T-cell (primary cell): Measurements from ENCODE around the gene SEMA4C. TPM values are rescaled to one million over a fixed set of nuclear protein-coding genes. Genes with fewer than 3 reads are reported as not detected.

Source experiments
- ATAC-seq, 4 experiments: fragments of 200-7000 bp in 3 of 4; fragments of 150-1000 bp in 1 of 4; cut with Tn5 transposase; replicated peaks in 1 of 4; 1 replicate in 3 of 4; 2 replicates in 1 of 4; pipeline ENCODE4 v1.10.0; 2021; ENCODE audit warnings: moderate library complexity in 3 of 4, mild to moderate bottlenecking in 2 of 4, moderate number of reproducible peaks in 1 of 4
- CTCF ChIA-PET, 2 donors: fragments of 300-600 bp; sonication (Branson Sonifier 250); formaldehyde crosslinking; loops; one replicate each; lab custom pipeline; 2022; ENCODE audit warnings: antibody characterized with exemption in 2 of 2; lab: Charles Lee
- POLR2A ChIA-PET, 2 donors: fragments of 300-600 bp; sonication (Branson Sonifier 250); formaldehyde crosslinking; loops; one replicate each; lab custom pipeline; 2022; ENCODE audit warnings: antibody characterized with exemption in 2 of 2; lab: Charles Lee
- DNase-seq, 35 experiments: peaks; one replicate each; pipeline versions ENCODE4 v3.0.0 to v3.0.0-alpha.2; 2013 to 2023
- H3K27ac ChIP-seq: one replicate; pipeline ENCODE4 v1.5.1; 2013; ENCODE audit warnings: low read length
- H3K27me3 ChIP-seq, 2 experiments: replicated peaks in 1 of 2; 1 replicate in 1 of 2; 2 replicates in 1 of 2; pipeline versions ENCODE4 v1.6.1 to v1.7.0; 2013; ENCODE audit warnings: low read length in 1 of 2, mixed read lengths in 1 of 2; ENCODE audit not compliant: control insufficient read depth in 2 of 2, insufficient read depth in 2 of 2; ENCODE audit errors: extremely low read depth in 1 of 2
- H3K36me3 ChIP-seq, 2 donors: 1 replicate in 1 of 2; 2 replicates in 1 of 2; pipeline versions ENCODE4 v1.6.1 to v1.7.0; 2013; ENCODE audit warnings: low read length in 1 of 2; ENCODE audit not compliant: control insufficient read depth in 2 of 2, insufficient read depth in 1 of 2; ENCODE audit errors: extremely low read depth in 1 of 2
- H3K4me1 ChIP-seq, 2 experiments: 1 replicate in 1 of 2; 2 replicates in 1 of 2; pipeline versions ENCODE4 v1.6.1 to v1.7.0; 2013; ENCODE audit warnings: low read length in 2 of 2, mixed read lengths in 1 of 2; ENCODE audit not compliant: insufficient read depth in 2 of 2, control insufficient read depth in 1 of 2; ENCODE audit errors: extremely low read depth in 1 of 2
- H3K4me3 ChIP-seq, 2 donors: 1 replicate in 1 of 2; 2 replicates in 1 of 2; pipeline versions ENCODE4 v1.5.1 to v1.7.0; 2013; ENCODE audit warnings: mild to moderate bottlenecking in 2 of 2, low read length in 1 of 2, moderate library complexity in 1 of 2; ENCODE audit not compliant: control insufficient read depth in 1 of 2; ENCODE audit errors: extremely low read depth in 1 of 2
- H3K9me3 ChIP-seq: 2 replicates; pipeline ENCODE4 v1.7.0; 2013
- H3K27ac Mint-ChIP-seq, 2 donors: one replicate each; pipeline ENCODE4 v1.8.0; 2020 to 2021; ENCODE audit warnings: mild to moderate bottlenecking in 2 of 2, mixed read lengths in 2 of 2
- H3K27me3 Mint-ChIP-seq, 2 donors: one replicate each; pipeline ENCODE4 v1.8.0; 2021 to 2022; ENCODE audit warnings: mixed read lengths in 2 of 2
- H3K36me3 Mint-ChIP-seq: one replicate; pipeline ENCODE4 v1.8.0; 2021; ENCODE audit warnings: mixed read lengths
- H3K4me1 Mint-ChIP-seq, 3 donors: one replicate each; pipeline ENCODE4 v1.8.0; 2020 to 2022; ENCODE audit warnings: mixed read lengths in 3 of 3, mild to moderate bottlenecking in 1 of 3
- H3K4me3 Mint-ChIP-seq, 3 donors: one replicate each; pipeline ENCODE4 v1.8.0; 2020 to 2022; ENCODE audit warnings: mild to moderate bottlenecking in 3 of 3, mixed read lengths in 3 of 3, moderate library complexity in 3 of 3
- H3K9me3 Mint-ChIP-seq, 3 donors: one replicate each; pipeline ENCODE4 v1.8.0; 2020 to 2022; ENCODE audit warnings: mixed read lengths in 3 of 3
- WGBS: methylation state at CpG from one replicate; pipeline ENCODE4 v1.1.5; 2013; ENCODE audit warnings: missing lambda C conversion rate; ENCODE audit not compliant: insufficient coverage; 5-methylcytosine and 5-hydroxymethylcytosine counted together
- total RNA-seq, 35 experiments: library from RNA in 6 of 35; stranded (reverse) in 6 of 35; fragments of 120-200 nt in 1 of 35; gene quantifications; one replicate each; pipeline versions ENCODE4 v1.2.1 to v1.2.4 and lab custom pipeline; 2013 to 2026

Gene SEMA4C
- total RNA-seq, 5 donors from 2014 or later (not counting 1 experiment from before 2014, with no cell fraction given) = 36.3 to 89.0 (median 72.3) TPM

GRCh38 chr2:96909611-96910021, 39.7 kb upstream of the SEMA4C start:
- no peak overlapping the region for H3K4me3 Mint-ChIP-seq
- no peaks in the 10 kb centered on the region for H3K9me3 ChIP-seq
- no peaks in the 10 kb centered on the region for H3K27me3 ChIP-seq
- H3K4me3 ChIP-seq = no peak overlapping the region
- ATAC-seq (no peak), DNase-seq (no peak)
- no peaks in the 10 kb centered on the region for H3K36me3 Mint-ChIP-seq
- no peaks in the 10 kb centered on the region for H3K9me3 Mint-ChIP-seq
- H3K4me1 ChIP-seq = peaks cover 15 to 41% of the 10 kb centered on the region in 2 experiments
- WGBS = 88% methylated on average over 3 of the region's 6 CpGs
- no peaks in the 10 kb centered on the region for H3K27me3 Mint-ChIP-seq
- peak overlapping the region; percentile 66 to 99 for H3K27ac Mint-ChIP-seq
- peaks cover 50 to 53% (median 52%) of the 10 kb centered on the region in 3 donors for H3K4me1 Mint-ChIP-seq
- no peak overlapping the region for H3K27ac ChIP-seq
- H3K36me3 ChIP-seq = no peaks in the 10 kb centered on the region
- CTCF ChIA-PET = interaction anchor here in 1 of 2 donors (0.7 kb wide), 1 partner anchor 36 kb away, joined by 3 read pairs; no protein-coding TSS in a partner anchor
- POLR2A ChIA-PET = no interaction called here

- no peak overlapping the region for H3K4me3 ChIP-seq
- no peaks in the 10 kb centered on the region for H3K36me3 ChIP-seq
- H3K27me3 ChIP-seq = peaks cover 0 to 2% of the 10 kb centered on the region in 2 experiments
- H3K4me1 Mint-ChIP-seq = peaks cover 30 to 35% (median 34%) of the 10 kb centered on the region in 3 donors
- 95% methylated on average over 19 of the region's 21 CpGs for WGBS
- H3K36me3 Mint-ChIP-seq = no peaks in the 10 kb centered on the region
- ChIA-PET POLR2A (no interaction called here), CTCF (interaction anchor here in 1 of 2 donors (0.6 kb wide), 1 partner anchor 90 kb away, joined by 3 read pairs; no protein-coding TSS in a partner anchor)
- no peak overlapping the region for H3K27ac Mint-ChIP-seq
- no peaks in the 10 kb centered on the region for H3K27me3 Mint-ChIP-seq
- H3K27ac ChIP-seq = no peak overlapping the region
- no peak overlapping the region for H3K4me3 Mint-ChIP-seq
- DNase-seq = no peak
- peaks cover 1 to 25% of the 10 kb centered on the region in 2 experiments for H3K4me1 ChIP-seq
- no peaks in the 10 kb centered on the region for H3K9me3 ChIP-seq
- no peak for ATAC-seq
- no peaks in the 10 kb centered on the region for H3K9me3 Mint-ChIP-seq
These were observed 37.5 kb upstream of the SEMA4C start for GRCh38 chr2:96907115-96908041.

- ChIA-PET CTCF (interaction anchor here in 1 of 2 donors (0.6 kb wide), 1 partner anchor 89 kb away, joined by 3 read pairs; no protein-coding TSS in a partner anchor), POLR2A (no interaction called here)
- H3K4me1 ChIP-seq = peaks cover 0 to 18% of the 10 kb centered on the region in 2 experiments
- no peaks in the 10 kb centered on the region for H3K9me3 ChIP-seq
- Mint-ChIP-seq H3K27ac (no peak overlapping the region), H3K36me3 (no peaks in the 10 kb centered on the region), H3K4me1 (peaks cover 25 to 29% (median 28%) of the 10 kb centered on the region in 3 donors), H3K27me3 (no peaks in the 10 kb centered on the region), H3K4me3 (no peak overlapping the region), H3K9me3 (no peaks in the 10 kb centered on the region)
- H3K36me3 ChIP-seq = no peaks in the 10 kb centered on the region
- no peak overlapping the region for H3K27ac ChIP-seq
- H3K27me3 ChIP-seq = peaks cover 0 to 2% of the 10 kb centered on the region in 2 experiments
- ATAC-seq (no peak), DNase-seq (no peak)
- H3K4me3 ChIP-seq = no peak overlapping the region
- 85% methylated on average over 12 of the region's 13 CpGs for WGBS
These were observed 36.8 kb upstream of the SEMA4C start for GRCh38 chr2:96906729-96907114.

GRCh38 chr2:96903815-96904214, 33.9 kb upstream of the SEMA4C start:
- Histone ChIP-seq H3K9me3 (no peaks in the 10 kb centered on the region), H3K27me3 (peaks cover 0 to 2% of the 10 kb centered on the region in 2 experiments), H3K27ac (no peak overlapping the region), H3K4me1 (peaks cover 3 to 18% of the 10 kb centered on the region in 2 experiments), H3K36me3 (no peaks in the 10 kb centered on the region), H3K4me3 (no peak overlapping the region)
- H3K27me3 Mint-ChIP-seq = no peaks in the 10 kb centered on the region
- ChIA-PET CTCF (no interaction called here), POLR2A (no interaction called here)
- ATAC-seq (peak in 1 of 4 experiments; percentile 30), DNase-seq (no peak)
- H3K36me3 Mint-ChIP-seq = no peaks in the 10 kb centered on the region
- H3K4me3 Mint-ChIP-seq = no peak overlapping the region
- peaks cover 5 to 9% (median 7%) of the 10 kb centered on the region in 3 donors for H3K4me1 Mint-ChIP-seq
- H3K27ac Mint-ChIP-seq = peak overlapping the region in 1 of 2 donors; percentile 43
- no peaks in the 10 kb centered on the region for H3K9me3 Mint-ChIP-seq
- 74% methylated on average over 7 of the region's 7 CpGs for WGBS

- H3K9me3 ChIP-seq = no peaks in the 10 kb centered on the region
- no peaks in the 10 kb centered on the region for H3K36me3 ChIP-seq
- ATAC-seq (no peak), DNase-seq (no peak)
- peaks cover 10 to 12% (median 10%) of the 10 kb centered on the region in 3 donors for H3K4me1 Mint-ChIP-seq
- H3K27me3 ChIP-seq = peaks cover 0 to 2% of the 10 kb centered on the region in 2 experiments
- ChIA-PET CTCF (no interaction called here), POLR2A (no interaction called here)
- H3K27ac Mint-ChIP-seq = no peak overlapping the region
- H3K4me3 ChIP-seq = no peak overlapping the region
- WGBS = 84% methylated on average over 2 of the region's 7 CpGs
- no peaks in the 10 kb centered on the region for H3K27me3 Mint-ChIP-seq
- no peak overlapping the region for H3K27ac ChIP-seq
- no peak overlapping the region for H3K4me3 Mint-ChIP-seq
- H3K9me3 Mint-ChIP-seq = no peaks in the 10 kb centered on the region
- peaks cover 4 to 18% of the 10 kb centered on the region in 2 experiments for H3K4me1 ChIP-seq
- no peaks in the 10 kb centered on the region for H3K36me3 Mint-ChIP-seq
These were observed 33.4 kb upstream of the SEMA4C start for GRCh38 chr2:96903318-96903717.

GRCh38 chr2:96900237-96900636, 30.4 kb upstream of the SEMA4C start:
- POLR2A ChIA-PET = no interaction called here

More at GRCh38 chr2:96900237-96900636, 30.4 kb upstream of the SEMA4C start:
- Histone ChIP-seq H3K36me3 (no peaks in the 10 kb centered on the region), H3K4me3 (no peak overlapping the region), H3K9me3 (no peaks in the 10 kb centered on the region), H3K4me1 (peaks cover 14 to 36% of the 10 kb centered on the region in 2 experiments), H3K27me3 (peaks cover 0 to 2% of the 10 kb centered on the region in 2 experiments), H3K27ac (no peak overlapping the region)
- H3K9me3 Mint-ChIP-seq = no peaks in the 10 kb centered on the region
- no peaks in the 10 kb centered on the region for H3K27me3 Mint-ChIP-seq
- CTCF ChIA-PET = no interaction called here
- DNase-seq = no peak
- H3K4me1 Mint-ChIP-seq = peaks cover 36 to 39% (median 39%) of the 10 kb centered on the region in 3 donors
- no peak overlapping the region for H3K27ac Mint-ChIP-seq
- no peaks in the 10 kb centered on the region for H3K36me3 Mint-ChIP-seq
- no peak overlapping the region for H3K4me3 Mint-ChIP-seq
- no peak for ATAC-seq
- 93% methylated on average over 10 of the region's 10 CpGs for WGBS
